Measurements from ENCODE around the gene ORC6. TPM values are rescaled to one million over a fixed set of nuclear protein-coding genes. Genes with fewer than 3 reads are reported as not detected.
A peak's percentile ranks its signal among the peaks of the same experiment; 100 is the strongest.

Gene ORC6
- total and polyA plus RNA-seq, 9 of the 15 experiments (the other 6 are each of a cell fraction or from before 2014, with no cell fraction given): 18.7 to 71.4 (median 47.0) TPM

GRCh38 chr16:46688654-46689364, 650 bp upstream of the ORC6 start, which contains the start of gene VPS35 (continued):
- TF ChIP-seq XRCC5 (IDR thresholded peaks at IDR 0.05; ENCODE audit: low read depth, low read length): no peak
- TF ChIP-seq KLF13 (tag; IDR thresholded peaks at IDR 0.05; ENCODE audit: borderline replicate concordance, low read depth): peak; percentile 90
- 0 out of 2 replicates have a peak, but pooled peaks have one; percentile 22 for TF ChIP-seq MTA3 (IDR thresholded peaks at IDR 0.05; ENCODE audit: borderline replicate concordance)
- TF ChIP-seq, protein P1, sequence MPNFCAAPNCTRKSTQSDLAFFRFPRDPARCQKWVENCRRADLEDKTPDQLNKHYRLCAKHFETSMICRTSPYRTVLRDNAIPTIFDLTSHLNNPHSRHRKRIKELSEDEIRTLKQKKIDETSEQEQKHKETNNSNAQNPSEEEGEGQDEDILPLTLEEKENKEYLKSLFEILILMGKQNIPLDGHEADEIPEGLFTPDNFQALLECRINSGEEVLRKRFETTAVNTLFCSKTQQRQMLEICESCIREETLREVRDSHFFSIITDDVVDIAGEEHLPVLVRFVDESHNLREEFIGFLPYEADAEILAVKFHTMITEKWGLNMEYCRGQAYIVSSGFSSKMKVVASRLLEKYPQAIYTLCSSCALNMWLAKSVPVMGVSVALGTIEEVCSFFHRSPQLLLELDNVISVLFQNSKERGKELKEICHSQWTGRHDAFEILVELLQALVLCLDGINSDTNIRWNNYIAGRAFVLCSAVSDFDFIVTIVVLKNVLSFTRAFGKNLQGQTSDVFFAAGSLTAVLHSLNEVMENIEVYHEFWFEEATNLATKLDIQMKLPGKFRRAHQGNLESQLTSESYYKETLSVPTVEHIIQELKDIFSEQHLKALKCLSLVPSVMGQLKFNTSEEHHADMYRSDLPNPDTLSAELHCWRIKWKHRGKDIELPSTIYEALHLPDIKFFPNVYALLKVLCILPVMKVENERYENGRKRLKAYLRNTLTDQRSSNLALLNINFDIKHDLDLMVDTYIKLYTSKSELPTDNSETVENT (CRISPR knock-in tag; IDR thresholded peaks at IDR 0.05): no peak
- TF ChIP-seq FOXJ2 (tag; IDR thresholded peaks at IDR 0.05): no peak
- no peak for TF ChIP-seq ZBTB49 (CRISPR knock-in tag; IDR thresholded peaks at IDR 0.05; ENCODE audit: borderline replicate concordance)
- TF ChIP-seq LEF1 (IDR thresholded peaks at IDR 0.05): no peak
- peak; percentile 36; the same call in 1 of the 2 replicates for TF ChIP-seq POLR2G (IDR thresholded peaks at IDR 0.05; ENCODE audit: low read depth, low read length)
- no peak for TF ChIP-seq HNRNPH1 (optimal IDR thresholded peaks at IDR 0.05; ENCODE audit: low read depth, low read length)
- TF ChIP-seq TSHZ1 (CRISPR knock-in tag; IDR thresholded peaks at IDR 0.05): no peak
- no peak for TF ChIP-seq ILF3 (IDR thresholded peaks at IDR 0.05; ENCODE audit: borderline replicate concordance)
- TF ChIP-seq ARID3A (IDR thresholded peaks at IDR 0.05; ENCODE audit: borderline replicate concordance, low read depth, low read length): no peak
- TF ChIP-seq FUS (optimal IDR thresholded peaks at IDR 0.05; ENCODE audit: low read depth, low read length): no peak
- TF ChIP-seq, protein P2, sequence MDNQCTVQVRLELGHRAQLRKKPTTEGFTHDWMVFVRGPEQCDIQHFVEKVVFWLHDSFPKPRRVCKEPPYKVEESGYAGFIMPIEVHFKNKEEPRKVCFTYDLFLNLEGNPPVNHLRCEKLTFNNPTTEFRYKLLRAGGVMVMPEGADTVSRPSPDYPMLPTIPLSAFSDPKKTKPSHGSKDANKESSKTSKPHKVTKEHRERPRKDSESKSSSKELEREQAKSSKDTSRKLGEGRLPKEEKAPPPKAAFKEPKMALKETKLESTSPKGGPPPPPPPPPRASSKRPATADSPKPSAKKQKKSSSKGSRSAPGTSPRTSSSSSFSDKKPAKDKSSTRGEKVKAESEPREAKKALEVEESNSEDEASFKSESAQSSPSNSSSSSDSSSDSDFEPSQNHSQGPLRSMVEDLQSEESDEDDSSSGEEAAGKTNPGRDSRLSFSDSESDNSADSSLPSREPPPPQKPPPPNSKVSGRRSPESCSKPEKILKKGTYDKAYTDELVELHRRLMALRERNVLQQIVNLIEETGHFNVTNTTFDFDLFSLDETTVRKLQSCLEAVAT (IDR thresholded peaks at IDR 0.05): no peak
- 0 out of 2 replicates have a peak, but pooled peaks have one; percentile 83 for TF ChIP-seq CTBP1 (IDR thresholded peaks at IDR 0.05; ENCODE audit: borderline replicate concordance)
